Fibroblast of villous mesenchyme (primary cell): Measurements from ENCODE around the gene EVL. TPM values are rescaled to one million over a fixed set of nuclear protein-coding genes. Genes with fewer than 3 reads are reported as not detected.

ENCODE experiments used
- DNase-seq: peaks from one replicate; pipeline ENCODE4 v3.0.0-alpha.2; 2010; ENCODE audit warnings: low read depth
- H3K4me3 ChIP-seq: 2 replicates; pipeline ENCODE4 v1.5.1; 2011; ENCODE audit warnings: low read depth, mild to moderate bottlenecking, low read length
- total RNA-seq: library from RNA; depleted of rRNA; stranded (reverse); fragments of >200 nt; gene quantifications from 2 replicates; pipeline ENCODE4 v1.2.3, GENCODE V29; 2012
- TF ChIP-seq, protein P1 (sequence below): IDR thresholded peaks from 2 replicates; pipeline ENCODE4 v1.5.1; 2012; ENCODE audit warnings: low read depth, mild to moderate bottlenecking, low read length; ENCODE audit not compliant: insufficient read depth

The EVL gene
- total RNA-seq, 1 donor: 5.2 TPM

DNA sequence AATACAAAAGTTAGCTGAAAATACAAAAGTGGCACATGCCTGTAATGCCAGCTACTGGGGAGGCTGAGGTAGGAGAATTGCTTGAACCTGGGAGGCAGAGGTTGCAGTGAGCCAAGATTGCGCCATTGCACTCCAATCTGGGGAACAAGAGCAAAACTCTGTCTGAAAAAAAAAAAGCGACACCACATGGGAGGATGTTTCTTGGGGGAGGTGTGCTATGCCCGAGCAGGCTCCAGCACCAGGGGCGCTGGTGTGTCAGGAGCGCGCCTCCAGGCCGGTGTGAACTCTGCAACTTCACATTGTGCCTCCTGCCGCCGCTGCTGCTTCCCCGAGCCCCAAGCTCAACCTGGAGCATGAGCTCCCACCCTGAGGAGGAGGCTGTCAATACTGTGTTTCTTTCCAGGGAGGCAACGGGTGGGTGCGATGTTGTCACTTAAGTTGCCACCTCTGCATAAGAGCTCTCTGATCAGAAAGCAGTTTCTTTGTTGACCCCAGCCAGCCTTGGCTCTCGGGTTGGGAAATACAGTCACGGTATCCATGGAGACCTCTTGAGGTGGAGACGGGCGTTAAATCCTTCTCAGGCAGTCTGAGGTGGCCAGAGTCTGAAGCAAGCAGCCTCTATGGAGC lies 75.3 kb downstream of the EVL start:
- no peak for DNase-seq
- TF ChIP-seq, protein P1, sequence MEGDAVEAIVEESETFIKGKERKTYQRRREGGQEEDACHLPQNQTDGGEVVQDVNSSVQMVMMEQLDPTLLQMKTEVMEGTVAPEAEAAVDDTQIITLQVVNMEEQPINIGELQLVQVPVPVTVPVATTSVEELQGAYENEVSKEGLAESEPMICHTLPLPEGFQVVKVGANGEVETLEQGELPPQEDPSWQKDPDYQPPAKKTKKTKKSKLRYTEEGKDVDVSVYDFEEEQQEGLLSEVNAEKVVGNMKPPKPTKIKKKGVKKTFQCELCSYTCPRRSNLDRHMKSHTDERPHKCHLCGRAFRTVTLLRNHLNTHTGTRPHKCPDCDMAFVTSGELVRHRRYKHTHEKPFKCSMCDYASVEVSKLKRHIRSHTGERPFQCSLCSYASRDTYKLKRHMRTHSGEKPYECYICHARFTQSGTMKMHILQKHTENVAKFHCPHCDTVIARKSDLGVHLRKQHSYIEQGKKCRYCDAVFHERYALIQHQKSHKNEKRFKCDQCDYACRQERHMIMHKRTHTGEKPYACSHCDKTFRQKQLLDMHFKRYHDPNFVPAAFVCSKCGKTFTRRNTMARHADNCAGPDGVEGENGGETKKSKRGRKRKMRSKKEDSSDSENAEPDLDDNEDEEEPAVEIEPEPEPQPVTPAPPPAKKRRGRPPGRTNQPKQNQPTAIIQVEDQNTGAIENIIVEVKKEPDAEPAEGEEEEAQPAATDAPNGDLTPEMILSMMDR: no peak
- no peak overlapping the region for H3K4me3 ChIP-seq

DNA sequence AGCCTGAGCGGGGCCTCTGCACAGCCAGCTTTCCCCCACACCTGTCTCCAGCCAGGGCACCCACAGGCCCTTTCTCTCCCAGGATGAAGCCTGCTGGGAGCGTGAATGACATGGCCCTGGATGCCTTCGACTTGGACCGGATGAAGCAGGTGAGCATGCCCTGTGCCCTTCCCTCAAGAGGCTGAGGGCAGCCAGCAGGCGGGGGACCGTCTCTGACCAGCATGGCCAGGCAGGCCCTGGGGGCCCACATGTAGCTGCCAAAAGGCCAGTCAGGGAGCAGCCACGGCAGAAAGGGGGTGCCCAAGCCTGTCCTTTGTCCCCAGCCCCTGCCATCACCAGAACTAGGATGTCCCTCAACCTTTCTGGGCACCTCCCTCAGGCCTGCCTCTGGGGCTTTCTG lies 75.9 kb downstream of the EVL start:
- TF ChIP-seq, protein P1: no peak
- DNase-seq: no peak
- no peak overlapping the region for H3K4me3 ChIP-seq

DNA sequence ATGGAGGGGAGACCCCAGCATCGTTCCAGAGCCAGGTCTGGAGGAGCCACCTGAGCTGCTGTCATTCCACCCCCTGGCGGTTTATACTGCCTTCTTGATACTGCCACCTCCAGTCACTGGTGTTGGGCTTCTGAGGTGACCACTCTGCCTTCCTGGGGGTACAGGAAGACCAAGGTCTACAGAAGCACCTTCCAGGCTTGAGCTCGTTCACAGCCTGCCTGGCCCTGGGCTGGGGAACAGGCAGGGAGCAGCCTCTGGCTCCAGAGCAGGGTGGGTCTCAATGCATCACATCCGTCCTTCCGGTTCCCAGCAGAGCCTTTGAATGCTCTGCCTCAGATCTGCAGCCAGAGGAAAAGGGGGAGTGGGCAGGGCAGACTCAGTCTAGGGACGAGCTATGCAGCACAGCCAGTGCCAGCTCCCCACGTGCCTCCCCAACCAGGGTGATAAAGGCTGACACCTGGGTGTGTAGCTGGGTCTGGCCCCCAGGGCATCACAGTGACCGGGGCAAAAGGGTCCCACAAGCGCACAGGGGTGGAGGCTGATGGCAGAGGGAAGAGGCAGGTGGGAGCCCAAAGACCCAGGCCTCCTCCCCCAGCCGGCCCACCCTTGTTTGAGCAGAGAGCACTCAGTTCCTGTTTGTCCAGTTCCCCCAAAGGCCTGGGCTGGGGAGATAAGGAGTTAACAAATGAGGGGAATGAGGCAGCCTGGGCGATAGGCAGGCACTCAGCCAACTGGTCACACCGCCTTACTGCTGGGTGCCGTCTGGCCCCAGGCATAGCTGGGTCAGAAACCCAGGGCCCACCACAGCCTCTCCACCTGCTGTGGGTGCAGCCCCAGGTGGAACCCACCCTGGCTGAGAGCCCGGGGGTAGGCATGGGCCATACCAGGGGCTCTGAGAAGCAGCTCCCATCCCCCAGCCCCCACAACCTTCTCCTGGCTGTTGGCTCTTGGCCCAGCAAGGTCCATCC lies 77.1 kb downstream of the EVL start:
- no peak for DNase-seq
- TF ChIP-seq, protein P1: no peak

DNA sequence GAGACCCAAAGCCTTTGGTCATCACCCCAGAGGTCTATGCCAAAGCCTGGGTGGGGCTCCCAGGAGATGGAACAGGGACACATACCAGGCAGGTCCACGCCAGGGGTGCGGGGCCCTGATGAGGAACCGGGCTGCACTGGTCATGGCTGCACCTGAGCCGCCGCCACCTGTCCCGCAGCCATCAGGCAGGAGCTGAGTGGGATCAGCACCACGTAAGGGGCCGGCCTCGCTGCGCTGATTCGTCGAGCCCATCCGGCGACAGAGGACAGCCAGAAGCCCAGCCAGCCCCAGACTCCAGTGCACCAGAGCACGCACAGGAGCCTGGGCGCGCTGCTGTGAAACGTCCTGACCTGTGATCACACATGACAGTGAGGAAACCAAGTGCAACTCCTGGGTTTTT lies 78.3 kb downstream of the EVL start:
- no peak overlapping the region for H3K4me3 ChIP-seq
- no peak for DNase-seq
- TF ChIP-seq, protein P1: no peak

More for the DNA sequence above, 77.1 kb downstream of the EVL start:
- no peak overlapping the region for H3K4me3 ChIP-seq

DNA sequence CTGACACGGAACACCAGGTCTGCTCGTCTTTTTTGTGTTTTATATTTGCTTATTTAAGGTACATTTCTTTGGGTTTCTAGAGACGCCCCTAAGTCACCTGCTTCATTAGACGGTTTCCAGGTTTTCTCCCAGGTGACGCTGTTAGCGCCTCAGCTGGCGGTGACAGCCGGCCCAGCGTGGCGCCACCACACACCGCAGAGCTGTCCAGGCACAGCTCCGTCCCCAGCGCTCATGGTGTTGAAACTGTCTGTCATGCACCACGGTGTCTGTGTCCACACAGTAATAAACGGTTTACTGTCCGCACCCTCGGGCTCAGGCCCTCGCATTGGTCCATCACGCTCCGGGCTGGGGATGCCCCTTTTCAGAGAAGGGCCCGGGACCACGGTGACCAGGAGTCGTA lies 78.7 kb downstream of the EVL start:
- TF ChIP-seq, protein P1: no peak
- DNase-seq: no peak
- H3K4me3 ChIP-seq: no peak overlapping the region

DNA sequence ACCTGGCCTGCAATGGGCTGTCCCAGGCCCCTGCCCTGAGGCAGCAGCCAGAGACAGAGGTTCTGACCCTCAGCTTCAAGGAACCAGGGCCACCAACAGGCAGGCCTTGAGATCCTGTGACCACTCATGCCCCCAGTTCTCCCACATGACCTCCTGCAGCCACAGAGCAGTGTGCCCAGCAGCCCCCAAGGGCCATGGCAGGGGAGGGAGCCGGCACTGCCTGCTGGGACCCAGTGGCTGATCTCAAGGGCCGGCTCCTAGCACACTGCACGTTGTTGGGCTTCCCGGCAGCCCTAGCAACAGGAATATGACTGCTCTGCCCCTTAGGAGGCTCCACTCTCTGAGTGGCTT lies 79.4 kb downstream of the EVL start:
- TF ChIP-seq, protein P1: no peak
- H3K4me3 ChIP-seq: no peak overlapping the region
- no peak for DNase-seq
